H9 (cell line): Measurements from ENCODE around the gene BCAT1. TPM values are rescaled to one million over a fixed set of nuclear protein-coding genes. Genes with fewer than 3 reads are reported as not detected.

Experiments used
- DNase-seq: peaks from one replicate; pipeline ENCODE4 v3.0.0-alpha.2; 2017
- H2AFZ ChIP-seq: one replicate; pipeline ENCODE4 v1.6.1; 2013; ENCODE audit warnings: mild to moderate bottlenecking, low read length, control low read depth, moderate library complexity
- H2AK5ac ChIP-seq: 2 replicates; pipeline ENCODE4 v1.6.1; 2013; ENCODE audit warnings: low read length, control low read depth, mixed read lengths; ENCODE audit not compliant: insufficient read length
- H2BK120ac ChIP-seq: one replicate; pipeline ENCODE4 v1.6.1; 2013; ENCODE audit warnings: low read depth, mild to moderate bottlenecking, low read length, control low read depth, inconsistent platforms; ENCODE audit not compliant: poor library complexity, severe bottlenecking
- H2BK12ac ChIP-seq: 2 replicates; pipeline ENCODE4 v1.6.1; 2013; ENCODE audit warnings: low read length, control low read depth, mixed read lengths, low read depth; ENCODE audit not compliant: insufficient read length
- H2BK15ac ChIP-seq: 2 replicates; pipeline ENCODE4 v1.6.1; 2013; ENCODE audit warnings: low read depth, low read length, control low read depth
- H2BK20ac ChIP-seq: one replicate; pipeline ENCODE4 v1.6.1; 2013; ENCODE audit warnings: low read depth, mild to moderate bottlenecking, low read length, control low read depth, inconsistent platforms; ENCODE audit not compliant: poor library complexity, severe bottlenecking
- H2BK5ac ChIP-seq: 2 replicates; pipeline ENCODE4 v1.6.1; 2013; ENCODE audit warnings: low read length, control low read depth, mixed read lengths; ENCODE audit not compliant: insufficient read length
- H3K14ac ChIP-seq: 2 replicates; pipeline ENCODE4 v1.6.1; 2013; ENCODE audit warnings: low read length, control low read depth; ENCODE audit not compliant: insufficient read depth
- H3K18ac ChIP-seq: 2 replicates; pipeline ENCODE4 v1.6.1; 2013; ENCODE audit warnings: low read depth, mild to moderate bottlenecking, mixed read lengths, low read length, control low read depth; ENCODE audit not compliant: insufficient read length
- H3K23ac ChIP-seq: 2 replicates; pipeline ENCODE4 v1.6.1; 2013; ENCODE audit warnings: low read length, control low read depth, mixed read lengths, low read depth; ENCODE audit not compliant: insufficient read length
- H3K23me2 ChIP-seq: 2 replicates; pipeline ENCODE4 v1.6.1; 2013; ENCODE audit warnings: low read depth, mild to moderate bottlenecking, mixed read lengths, low read length, control low read depth; ENCODE audit not compliant: insufficient read length, poor library complexity, severe bottlenecking
- H3K27ac ChIP-seq: 2 replicates; pipeline ENCODE4 v1.5.1; 2013; ENCODE audit warnings: low read length, control low read depth, mixed read lengths, low read depth; ENCODE audit not compliant: insufficient read length
- H3K27me3 ChIP-seq: 2 replicates; pipeline ENCODE4 v1.6.1; 2013; ENCODE audit warnings: low read length, control low read depth, inconsistent platforms; ENCODE audit not compliant: insufficient read depth
- H3K4ac ChIP-seq: 2 replicates; pipeline ENCODE4 v1.6.1; 2013; ENCODE audit warnings: low read depth, mild to moderate bottlenecking, control low read depth, inconsistent platforms, low read length, moderate library complexity
- H3K4me1 ChIP-seq: 2 replicates; pipeline ENCODE4 v1.6.1; 2013; ENCODE audit warnings: low read length, control low read depth, inconsistent platforms; ENCODE audit not compliant: insufficient read depth
- H3K4me2 ChIP-seq: 2 replicates; pipeline ENCODE4 v1.6.1; 2013; ENCODE audit warnings: low read length, control low read depth, mixed read lengths; ENCODE audit not compliant: insufficient read length, insufficient read depth
- H3K56ac ChIP-seq: 2 replicates; pipeline ENCODE4 v1.6.1; 2013; ENCODE audit warnings: low read depth, mild to moderate bottlenecking, mixed read lengths, low read length, control low read depth; ENCODE audit not compliant: insufficient read length
- H3K79me1 ChIP-seq: 2 replicates; pipeline ENCODE4 v1.6.1; 2013; ENCODE audit warnings: low read depth, mild to moderate bottlenecking, moderate library complexity, low read length, control low read depth, inconsistent platforms; ENCODE audit not compliant: insufficient read depth, poor library complexity, severe bottlenecking
- H3K79me2 ChIP-seq: 2 replicates; pipeline ENCODE4 v1.6.1; 2013; ENCODE audit warnings: low read length, control low read depth, inconsistent platforms; ENCODE audit not compliant: insufficient read depth
- H3K9ac ChIP-seq: 2 replicates; pipeline ENCODE4 v1.6.1; 2013; ENCODE audit warnings: low read length, control low read depth, mixed read lengths; ENCODE audit not compliant: insufficient read length; ENCODE audit errors: extremely low read depth
- H3K9me3 ChIP-seq: one replicate; pipeline ENCODE4 v1.6.1; 2013; ENCODE audit warnings: low read depth, low read length, inconsistent platforms; ENCODE audit not compliant: control insufficient read depth
- H3T11ph ChIP-seq: one replicate; pipeline ENCODE4 v1.6.1; 2013; ENCODE audit warnings: mild to moderate bottlenecking, low read length, control low read depth, inconsistent platforms
- H4K20me1 ChIP-seq: one replicate; pipeline ENCODE4 v1.6.1; 2013; ENCODE audit not compliant: control insufficient read depth, insufficient read length, insufficient read depth
- H4K5ac ChIP-seq: 2 replicates; pipeline ENCODE4 v1.6.1; 2013; ENCODE audit warnings: low read depth, mild to moderate bottlenecking, mixed read lengths, low read length, control low read depth; ENCODE audit not compliant: insufficient read length
- H4K8ac ChIP-seq: replicated peaks from 2 replicates; pipeline ENCODE4 v1.6.1; 2013; ENCODE audit warnings: low read length, control low read depth, mixed read lengths, low read depth; ENCODE audit not compliant: insufficient read length
- H4K91ac ChIP-seq: 2 replicates; pipeline ENCODE4 v1.6.1; 2013; ENCODE audit warnings: low read depth, mild to moderate bottlenecking, moderate library complexity, mixed read lengths, low read length, control low read depth; ENCODE audit not compliant: insufficient read length
- H3K27ac Mint-ChIP-seq, 3 experiments: 2 replicates in 2 of 3; 3 replicates in 1 of 3; pipeline ENCODE4 v1.8.0; 2020 to 2021; ENCODE audit warnings: mixed read lengths in 3 of 3, mild to moderate bottlenecking in 1 of 3, moderate library complexity in 1 of 3
- H3K27me3 Mint-ChIP-seq: 2 replicates; pipeline ENCODE4 v1.8.0; 2021; ENCODE audit warnings: low read depth, mild to moderate bottlenecking, moderate library complexity, mixed read lengths
- H3K36me3 Mint-ChIP-seq, 3 experiments: 2 replicates in 2 of 3; 3 replicates in 1 of 3; pipeline ENCODE4 v1.8.0; 2020 to 2021; ENCODE audit warnings: low read depth in 3 of 3, mixed read lengths in 3 of 3; ENCODE audit not compliant: insufficient read depth in 1 of 3
- H3K4me1 Mint-ChIP-seq, 2 experiments: 2 replicates each; pipeline ENCODE4 v1.8.0; 2020; ENCODE audit warnings: mixed read lengths in 2 of 2
- H3K4me3 Mint-ChIP-seq, 2 experiments: 2 replicates in 1 of 2; 3 replicates in 1 of 2; pipeline ENCODE4 v1.8.0; 2020 to 2021; ENCODE audit warnings: mild to moderate bottlenecking in 2 of 2, mixed read lengths in 2 of 2, moderate library complexity in 1 of 2
- H3K9me3 Mint-ChIP-seq, 2 experiments: 2 replicates in 1 of 2; 3 replicates in 1 of 2; pipeline ENCODE4 v1.8.0; 2020; ENCODE audit warnings: mild to moderate bottlenecking in 2 of 2, mixed read lengths in 2 of 2, moderate library complexity in 1 of 2
- WGBS: extraction: QIAGEN DNeasy Blood & Tissue Kit; methylation state at CpG from one replicate; pipeline ENCODE4 v1.1.7; 2013; ENCODE audit warnings: missing lambda C conversion rate, low lambda C conversion rate, mixed read lengths; ENCODE audit not compliant: insufficient read length; ENCODE audit errors: extremely low coverage; 5-methylcytosine and 5-hydroxymethylcytosine counted together
- total RNA-seq: library from RNA; stranded (reverse); gene quantifications from 2 replicates; pipeline ENCODE4 v1.2.1, GENCODE V29; 2021
- TF ChIP-seq, protein P1 (sequence below): fragments of 200-600 bp; sonication (generic); conservative IDR thresholded peaks from 3 replicates; pipeline ENCODE4 v1.8.0; 2021; ENCODE audit warnings: antibody characterized with exemption, mild to moderate bottlenecking

The BCAT1 gene
- total RNA-seq, 1 experiment from 2014 or later: 244 TPM

GRCh38 chr12:24808651-24809050, 140.2 kb downstream of the BCAT1 start:
- H4K8ac ChIP-seq: no peak overlapping the region
- no peak overlapping the region for H2BK5ac ChIP-seq
- no peaks in the 10 kb centered on the region for H3K4me1 Mint-ChIP-seq
- H3K56ac ChIP-seq: no peak overlapping the region
- WGBS: no CpG with 5 or more reads among the region's 2 CpGs
- no peak overlapping the region for H3K4me3 Mint-ChIP-seq
- no peak overlapping the region for H4K5ac ChIP-seq
- H3K79me1 ChIP-seq: no peaks in the 10 kb centered on the region
- H2BK15ac ChIP-seq: no peak overlapping the region
- no peak overlapping the region for H3K18ac ChIP-seq
- no peak overlapping the region for H3T11ph ChIP-seq
- H3K36me3 Mint-ChIP-seq: peaks cover 4 to 18% (median 8%) of the 10 kb centered on the region in 3 experiments; a peak in 6 of 7 replicates
- no peaks in the 10 kb centered on the region for H3K79me2 ChIP-seq
- H3K14ac ChIP-seq: no peak overlapping the region
- no peaks in the 10 kb centered on the region for H3K27me3 Mint-ChIP-seq
- H3K9me3 ChIP-seq: peaks cover 3% of the 10 kb centered on the region
- no peak overlapping the region for H3K4ac ChIP-seq
- H2BK20ac ChIP-seq: no peak overlapping the region
- no peak overlapping the region for H2BK120ac ChIP-seq
- no peak overlapping the region for H3K23ac ChIP-seq
- H4K91ac ChIP-seq: no peak overlapping the region
- H3K23me2 ChIP-seq: no peaks in the 10 kb centered on the region
- no peak overlapping the region for H3K9ac ChIP-seq
- H3K27ac ChIP-seq: no peak overlapping the region
- H3K27me3 ChIP-seq: no peaks in the 10 kb centered on the region
- no peak overlapping the region for H2AK5ac ChIP-seq
- TF ChIP-seq, protein P1, sequence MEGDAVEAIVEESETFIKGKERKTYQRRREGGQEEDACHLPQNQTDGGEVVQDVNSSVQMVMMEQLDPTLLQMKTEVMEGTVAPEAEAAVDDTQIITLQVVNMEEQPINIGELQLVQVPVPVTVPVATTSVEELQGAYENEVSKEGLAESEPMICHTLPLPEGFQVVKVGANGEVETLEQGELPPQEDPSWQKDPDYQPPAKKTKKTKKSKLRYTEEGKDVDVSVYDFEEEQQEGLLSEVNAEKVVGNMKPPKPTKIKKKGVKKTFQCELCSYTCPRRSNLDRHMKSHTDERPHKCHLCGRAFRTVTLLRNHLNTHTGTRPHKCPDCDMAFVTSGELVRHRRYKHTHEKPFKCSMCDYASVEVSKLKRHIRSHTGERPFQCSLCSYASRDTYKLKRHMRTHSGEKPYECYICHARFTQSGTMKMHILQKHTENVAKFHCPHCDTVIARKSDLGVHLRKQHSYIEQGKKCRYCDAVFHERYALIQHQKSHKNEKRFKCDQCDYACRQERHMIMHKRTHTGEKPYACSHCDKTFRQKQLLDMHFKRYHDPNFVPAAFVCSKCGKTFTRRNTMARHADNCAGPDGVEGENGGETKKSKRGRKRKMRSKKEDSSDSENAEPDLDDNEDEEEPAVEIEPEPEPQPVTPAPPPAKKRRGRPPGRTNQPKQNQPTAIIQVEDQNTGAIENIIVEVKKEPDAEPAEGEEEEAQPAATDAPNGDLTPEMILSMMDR: no peak
- no peak overlapping the region for H3K4me2 ChIP-seq
- H2AFZ ChIP-seq: no peak overlapping the region
- H3K9me3 Mint-ChIP-seq: peaks cover 9 to 10% of the 10 kb centered on the region in 2 experiments; a peak in 3 of 5 replicates
- no peaks in the 10 kb centered on the region for H3K4me1 ChIP-seq
- no peak overlapping the region for H3K27ac Mint-ChIP-seq
- no peaks in the 10 kb centered on the region for H4K20me1 ChIP-seq
- H2BK12ac ChIP-seq: no peak overlapping the region
- DNase-seq: no peak
